H1 (cell line): ENCODE measurements around the gene SHISA7. TPM values are rescaled to one million over a fixed set of nuclear protein-coding genes. Genes with fewer than 3 reads are reported as not detected.
A peak's percentile ranks its signal among the peaks of the same experiment; 100 is the strongest.

Source experiments
- CTCF ChIA-PET: fragments of 300-600 bp; sonication (Branson Sonifier 250); formaldehyde crosslinking; loops from one replicate; lab custom pipeline; 2021; ENCODE audit not compliant: partially characterized antibody; lab: Charles Lee
- POLR2A ChIA-PET: fragments of 300-600 bp; sonication (Branson Sonifier 250); formaldehyde crosslinking; loops from one replicate; lab custom pipeline; 2021; ENCODE audit warnings: inconsistent platforms; ENCODE audit not compliant: partially characterized antibody; lab: Charles Lee
- DNase-seq, 2 experiments: peaks; one replicate each; pipeline versions ENCODE4 v3.0.0 to v3.0.0-alpha.2; 2010 to 2022; ENCODE audit warnings: low spot score in 2 of 2, low read depth in 1 of 2, mixed read lengths in 1 of 2
- FAIRE-seq: peaks from 2 replicates; lab custom pipeline; 2011; peaks lifted over from hg19 to GRCh38; lab: Jason Lieb, UNC
- H2AFZ ChIP-seq: 2 replicates; pipeline ENCODE4 v1.8.1; 2012; ENCODE audit warnings: low read length, inconsistent platforms
- H2AK5ac ChIP-seq: 2 replicates; pipeline ENCODE4 v1.6.1; 2013; ENCODE audit warnings: low read depth, low read length
- H2BK120ac ChIP-seq: replicated peaks from 2 replicates; pipeline ENCODE3; 2013; ENCODE audit warnings: low read depth, low read length, inconsistent platforms
- H2BK12ac ChIP-seq: 2 replicates; pipeline ENCODE4 v1.6.1; 2013; ENCODE audit warnings: low read depth, low read length
- H2BK15ac ChIP-seq: 2 replicates; pipeline ENCODE4 v1.6.1; 2013; ENCODE audit warnings: low read length
- H2BK20ac ChIP-seq: 2 replicates; pipeline ENCODE4 v1.6.1; 2013; ENCODE audit warnings: low read length
- H2BK5ac ChIP-seq: 2 replicates; pipeline ENCODE4 v1.6.1; 2013; ENCODE audit warnings: low read depth, low read length
- H3K14ac ChIP-seq: 2 replicates; pipeline ENCODE4 v1.6.1; 2013; ENCODE audit warnings: inconsistent platforms; ENCODE audit not compliant: insufficient read length
- H3K18ac ChIP-seq: 2 replicates; pipeline ENCODE4 v1.6.1; 2013; ENCODE audit warnings: low read length; ENCODE audit errors: extremely low read depth
- H3K23ac ChIP-seq: 2 replicates; pipeline ENCODE4 v1.6.1; 2013; ENCODE audit warnings: inconsistent platforms; ENCODE audit not compliant: insufficient read length
- H3K23me2 ChIP-seq: 2 replicates; pipeline ENCODE4 v1.6.1; 2013; ENCODE audit warnings: low read depth, low read length
- H3K27ac ChIP-seq: 2 replicates; pipeline ENCODE4 v1.6.1; 2011; ENCODE audit warnings: low read depth, low read length, inconsistent platforms
- H3K27me3 ChIP-seq, 4 experiments: replicated peaks in 1 of 4; 1 replicate in 1 of 4; 2 replicates in 3 of 4; pipeline versions ENCODE4 v1.6.1 to v1.8.1; 2011 to 2013; ENCODE audit warnings: low read length in 3 of 4, mild to moderate bottlenecking in 3 of 4, inconsistent platforms in 2 of 4, mixed read lengths in 2 of 4, moderate library complexity in 1 of 4; ENCODE audit not compliant: control insufficient read depth in 3 of 4, insufficient read depth in 3 of 4; ENCODE audit errors: extremely low read depth in 1 of 4
- H3K36me3 ChIP-seq, 4 experiments: 2 replicates each; pipeline versions ENCODE4 v1.6.1 to v1.8.1; 2011 to 2013; ENCODE audit warnings: mild to moderate bottlenecking in 4 of 4, low read length in 3 of 4, moderate library complexity in 2 of 4, control low read depth in 1 of 4, inconsistent platforms in 1 of 4; ENCODE audit not compliant: insufficient read depth in 4 of 4, control insufficient read depth in 2 of 4
- H3K4ac ChIP-seq: replicated peaks from 2 replicates; pipeline ENCODE3; 2013; ENCODE audit warnings: low read length, low read depth, mixed read lengths, inconsistent platforms; ENCODE audit not compliant: insufficient read length
- H3K4me1 ChIP-seq, 4 experiments: replicated peaks in 1 of 4; 1 replicate in 1 of 4; 2 replicates in 3 of 4; pipeline versions ENCODE4 v1.6.1 to v1.8.1; 2011 to 2013; ENCODE audit warnings: low read length in 3 of 4, inconsistent platforms in 2 of 4, mixed read lengths in 1 of 4; ENCODE audit not compliant: insufficient read depth in 4 of 4, control insufficient read depth in 3 of 4
- H3K4me2 ChIP-seq, 2 experiments: 2 replicates each; pipeline versions ENCODE4 v1.6.1 to v1.8.1; 2011 to 2013; ENCODE audit warnings: low read depth in 2 of 2, low read length in 2 of 2, control low read depth in 1 of 2, inconsistent platforms in 1 of 2, mild to moderate bottlenecking in 1 of 2; ENCODE audit not compliant: insufficient read depth in 1 of 2
- H3K4me3 ChIP-seq, 4 experiments: fragments of 200-600, 300-600 bp in 1 of 4; sonication (generic), shearing (Covaris generic), sonication (Bioruptor Twin) in 1 of 4; 2 replicates each; pipeline versions ENCODE4 v1.5.1 to v1.8.1; 2011 to 2016; ENCODE audit warnings: low read length in 4 of 4, low read depth in 3 of 4, control low read depth in 2 of 4, inconsistent platforms in 2 of 4, mild to moderate bottlenecking in 2 of 4, mixed read lengths in 1 of 4, moderate library complexity in 1 of 4; ENCODE audit not compliant: insufficient read depth in 2 of 4; ENCODE audit errors: extremely low read depth in 1 of 4
- H3K56ac ChIP-seq: replicated peaks from 2 replicates; pipeline ENCODE3; 2013; ENCODE audit warnings: low read depth, mild to moderate bottlenecking, mixed read lengths, low read length, inconsistent platforms; ENCODE audit not compliant: insufficient read length
- H3K79me1 ChIP-seq: 2 replicates; pipeline ENCODE4 v1.6.1; 2013; ENCODE audit warnings: low read depth, low read length, control low read depth
- H3K79me2 ChIP-seq, 2 experiments: 2 replicates each; pipeline versions ENCODE4 v1.6.1 to v1.8.1; 2012 to 2013; ENCODE audit warnings: low read length in 2 of 2, mild to moderate bottlenecking in 2 of 2, inconsistent platforms in 1 of 2; ENCODE audit not compliant: insufficient read depth in 2 of 2, control insufficient read depth in 1 of 2
- H3K9ac ChIP-seq, 4 experiments: replicated peaks in 1 of 4; 1 replicate in 1 of 4; 2 replicates in 3 of 4; pipeline versions ENCODE4 v1.6.1 to v1.8.1; 2011 to 2013; ENCODE audit warnings: low read depth in 3 of 4, low read length in 3 of 4, control low read depth in 2 of 4, mild to moderate bottlenecking in 2 of 4, moderate library complexity in 2 of 4, inconsistent platforms in 1 of 4; ENCODE audit errors: extremely low read depth in 1 of 4
- H3K9me3 ChIP-seq, 2 experiments: 2 replicates each; pipeline versions ENCODE4 v1.6.1 to v1.8.1; 2012 to 2013; ENCODE audit warnings: mild to moderate bottlenecking in 2 of 2, moderate library complexity in 2 of 2, control low read depth in 1 of 2, inconsistent platforms in 1 of 2, low read depth in 1 of 2, low read length in 1 of 2, mixed read lengths in 1 of 2; ENCODE audit not compliant: insufficient read depth in 2 of 2
- H4K20me1 ChIP-seq, 2 experiments: replicated peaks in 1 of 2; 2 replicates each; pipeline versions ENCODE3 to v1.8.1; 2011 to 2013; ENCODE audit warnings: inconsistent platforms in 2 of 2, low read length in 2 of 2, mild to moderate bottlenecking in 1 of 2; ENCODE audit not compliant: insufficient read depth in 2 of 2, control insufficient read depth in 1 of 2
- H4K5ac ChIP-seq: 2 replicates; pipeline ENCODE4 v1.6.1; 2013; ENCODE audit warnings: low read length, low read depth, mixed read lengths, inconsistent platforms; ENCODE audit not compliant: insufficient read length
- H4K8ac ChIP-seq: 2 replicates; pipeline ENCODE4 v1.8.0; 2013; ENCODE audit warnings: mild to moderate bottlenecking, moderate library complexity, low read length, inconsistent platforms; ENCODE audit not compliant: insufficient read depth; ENCODE audit errors: extremely low read depth
- H4K91ac ChIP-seq: replicated peaks from 2 replicates; pipeline ENCODE3; 2013; ENCODE audit warnings: low read length, mixed read lengths, inconsistent platforms; ENCODE audit not compliant: insufficient read length
- BACH1 ChIP-seq: IDR thresholded peaks from 2 replicates; pipeline ENCODE4 v1.6.1; 2012; ENCODE audit warnings: low read length, improper control_type of control experiment
- CEBPB ChIP-seq: IDR thresholded peaks from 2 replicates; pipeline ENCODE4 v1.6.1; 2012; ENCODE audit warnings: low read depth, low read length
- CHD2 ChIP-seq: IDR thresholded peaks from 2 replicates; pipeline ENCODE4 v1.6.1; 2012; ENCODE audit warnings: low read length, improper control_type of control experiment
- FOSL1 ChIP-seq: IDR thresholded peaks from 2 replicates; pipeline ENCODE4 v1.6.1; 2011; ENCODE audit warnings: mild to moderate bottlenecking, low read depth, low read length, moderate library complexity; ENCODE audit not compliant: insufficient read depth
- MAX ChIP-seq: IDR thresholded peaks from 2 replicates; pipeline ENCODE4 v1.6.1; 2012; ENCODE audit warnings: inconsistent platforms
- NRF1 ChIP-seq: IDR thresholded peaks from 2 replicates; pipeline ENCODE4 v1.6.1; 2011; ENCODE audit warnings: mild to moderate bottlenecking, low read depth, low read length, improper control_type of control experiment
- POLR2AphosphoS5 ChIP-seq: IDR thresholded peaks from 2 replicates; pipeline ENCODE4 v1.6.1; 2011; ENCODE audit warnings: low read depth, low read length
- RNF2 ChIP-seq: fragments of 200-900, 300-1000 bp; sonication (generic); IDR thresholded peaks from 2 replicates; pipeline ENCODE4 v1.7.1; 2016; ENCODE audit warnings: borderline replicate concordance, low read depth, mild to moderate bottlenecking, antibody characterized with exemption, low read length; ENCODE audit not compliant: poor library complexity, severe bottlenecking; ENCODE audit errors: missing control alignments
- SIRT6 ChIP-seq: IDR thresholded peaks from one replicate; pipeline ENCODE4 v1.7.1; 2012; ENCODE audit warnings: low read length, inconsistent platforms
- TCF12 ChIP-seq: IDR thresholded peaks from 2 replicates; pipeline ENCODE4 v1.6.1; 2011; ENCODE audit warnings: low read depth, mild to moderate bottlenecking, low read length
- WGBS, 2 experiments: shearing (Covaris generic) in 1 of 2; methylation state at CpG; one replicate each; pipeline versions ENCODE4 v1.1.6 to v1.1.7; 2013 to 2015; ENCODE audit warnings: low lambda C conversion rate in 2 of 2, mixed read lengths in 2 of 2, inconsistent platforms in 1 of 2, low coverage in 1 of 2, missing lambda C conversion rate in 1 of 2; ENCODE audit not compliant: insufficient replicate concordance in 2 of 2, insufficient coverage in 1 of 2, insufficient read length in 1 of 2; ENCODE audit errors: extremely low coverage in 1 of 2, missing lambda C conversion rate in 1 of 2; 5-methylcytosine and 5-hydroxymethylcytosine counted together
- polyA plus RNA-seq, 7 experiments: library from polyadenylated mRNA; depleted of rRNA in 3 of 7; stranded (reverse) in 5 of 7; unstranded in 2 of 7; fragments of >200 nt in 5 of 7; fragments of 200-250 nt in 2 of 7; gene quantifications; 1 replicate in 5 of 7; 2 replicates in 1 of 7; 4 replicates in 1 of 7; pipeline versions ENCODE4 v1.2.1 to v1.2.3, GENCODE V29; 2011 to 2013; ENCODE audit warnings: missing spikeins in 2 of 7, mixed read lengths in 2 of 7
- total RNA-seq: library from RNA; stranded (reverse); fragmentation: NEBNext Ultra II Directional; extraction: Animal tissue kit (Norgen Biotek cat#: 25700); gene quantifications from 2 replicates; pipeline ENCODE4 v1.2.1, GENCODE V29; 2021

Gene SHISA7
- total and polyA plus RNA-seq, 2 of the 8 experiments (the other 6 are each of a cell fraction or from before 2014, with no cell fraction given) = 0.76 to 1.0 TPM

DNA sequence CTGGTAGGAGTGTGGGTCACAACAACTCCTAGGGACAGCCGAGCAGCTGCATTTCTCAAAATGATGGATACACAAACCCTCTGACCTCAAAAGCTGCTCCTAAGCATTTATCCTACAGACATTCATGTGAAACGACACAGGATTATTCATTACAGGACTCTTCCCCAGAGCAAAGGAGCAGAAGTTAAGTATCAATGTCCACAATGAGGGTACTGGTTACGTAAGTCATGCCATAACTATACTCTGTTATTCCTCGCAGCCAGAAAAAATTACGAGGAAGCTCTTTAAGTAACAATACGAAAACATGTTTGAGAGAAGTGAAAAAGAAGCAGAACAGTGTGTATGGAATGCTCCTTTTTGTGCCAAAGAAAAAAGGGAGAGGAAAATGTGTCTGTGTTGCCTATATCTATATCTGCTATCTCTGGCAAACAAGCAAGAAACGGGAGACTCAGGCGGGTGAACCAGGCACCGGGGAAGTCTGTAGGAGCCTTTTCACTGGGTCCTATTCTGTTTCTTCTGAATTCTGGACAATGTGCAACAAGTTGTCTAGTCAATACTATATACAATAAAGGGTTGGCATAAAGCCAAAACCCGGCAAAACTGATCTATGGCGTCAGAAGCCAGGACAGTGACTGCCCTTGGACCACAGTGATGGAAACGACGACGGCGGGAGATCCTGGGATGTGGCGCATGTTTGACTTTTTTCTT lies 17.0 kb upstream of the SHISA7 start:
- Histone ChIP-seq H3K36me3 (peaks cover 0 to 5% (median 0%) of the 10 kb centered on the region in 4 experiments; a peak in 2 of 8 replicates), H3K9me3 (no peaks in the 10 kb centered on the region), H3K79me2 (peaks cover 0 to 13% of the 10 kb centered on the region in 2 experiments; a peak in 2 of 4 replicates), H2AK5ac (no peak overlapping the region), H3K23ac (no peak overlapping the region), H3K56ac (no peak overlapping the region), H3K27ac (no peak overlapping the region), H2BK5ac (no peak overlapping the region), H2BK20ac (no peak overlapping the region), H3K9ac (no peak overlapping the region), H3K14ac (no peak overlapping the region), H3K4me3 (peak overlapping the region; percentile 58 to 81 (median 74)), H3K79me1 (peaks cover 13% of the 10 kb centered on the region), H4K8ac (no peak overlapping the region; the same call in none of the 2 replicates), H3K4me1 (peaks cover 2 to 22% (median 15%) of the 10 kb centered on the region in 4 experiments), H4K91ac (no peak overlapping the region), H4K20me1 (peaks cover 2 to 6% of the 10 kb centered on the region in 2 experiments), H4K5ac (no peak overlapping the region), H3K18ac (no peak overlapping the region), H3K4ac (no peak overlapping the region), H2BK120ac (no peak overlapping the region), H3K4me2 (peak overlapping the region; percentile 61 to 64), H3K27me3 (no peaks in the 10 kb centered on the region), H2BK12ac (no peak overlapping the region), H2BK15ac (no peak overlapping the region), H2AFZ (no peak overlapping the region), H3K23me2 (peaks cover 1% of the 10 kb centered on the region; the same call in 1 of the 2 replicates)
- FAIRE-seq (no peak), DNase-seq (no peak)
- ChIA-PET CTCF (interaction anchor here (0.6 to 1.7 kb wide), 6 partner anchors 8 to 1286 kb away, joined by 3 to 7 read pairs (median 4); no protein-coding TSS in a partner anchor), POLR2A (interaction anchor here (0.7 to 1.6 kb wide), 7 partner anchors 11 to 147 kb away, joined by 3 to 7 read pairs (median 4); partner anchors contain the start of genes SSC5D and ZNF628)
- 77% methylated on average over 16 of the region's 16 CpGs; no CpG with 5 or more reads in 1 of the 2 experiments for WGBS, 2 experiments
- TF ChIP-seq BACH1 (no peak), RNF2 (no peak), TCF12 (no peak), POLR2AphosphoS5 (no peak; the same call in 1 of the 2 replicates), NRF1 (no peak), CHD2 (no peak), FOSL1 (no peak), MAX (no peak), SIRT6 (no peak), CEBPB (no peak)
